Measurements from ENCODE around the gene DNM1.

DNA sequence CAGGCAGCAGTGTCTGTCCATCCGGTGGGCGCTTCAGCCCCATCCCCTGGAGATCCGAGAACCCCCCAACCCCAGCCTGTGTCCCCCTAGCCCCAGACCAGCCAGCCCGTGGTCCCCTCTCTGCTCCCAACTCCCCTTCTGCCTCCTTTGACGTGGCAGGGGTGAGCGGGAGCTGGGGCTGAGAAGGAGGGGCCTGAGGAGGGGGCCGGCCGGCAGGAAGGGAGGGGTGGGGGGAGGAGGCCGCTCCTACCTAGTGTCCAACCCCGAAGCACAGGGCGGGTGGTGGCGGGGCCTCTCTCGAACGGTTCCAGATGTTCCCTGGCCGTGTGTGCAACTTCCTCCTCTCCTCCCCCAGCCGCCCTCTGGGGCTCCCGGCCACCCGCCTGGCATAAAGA lies 41.7 kb downstream of the DNM1 start:
- TF ChIP-seq, protein P1, sequence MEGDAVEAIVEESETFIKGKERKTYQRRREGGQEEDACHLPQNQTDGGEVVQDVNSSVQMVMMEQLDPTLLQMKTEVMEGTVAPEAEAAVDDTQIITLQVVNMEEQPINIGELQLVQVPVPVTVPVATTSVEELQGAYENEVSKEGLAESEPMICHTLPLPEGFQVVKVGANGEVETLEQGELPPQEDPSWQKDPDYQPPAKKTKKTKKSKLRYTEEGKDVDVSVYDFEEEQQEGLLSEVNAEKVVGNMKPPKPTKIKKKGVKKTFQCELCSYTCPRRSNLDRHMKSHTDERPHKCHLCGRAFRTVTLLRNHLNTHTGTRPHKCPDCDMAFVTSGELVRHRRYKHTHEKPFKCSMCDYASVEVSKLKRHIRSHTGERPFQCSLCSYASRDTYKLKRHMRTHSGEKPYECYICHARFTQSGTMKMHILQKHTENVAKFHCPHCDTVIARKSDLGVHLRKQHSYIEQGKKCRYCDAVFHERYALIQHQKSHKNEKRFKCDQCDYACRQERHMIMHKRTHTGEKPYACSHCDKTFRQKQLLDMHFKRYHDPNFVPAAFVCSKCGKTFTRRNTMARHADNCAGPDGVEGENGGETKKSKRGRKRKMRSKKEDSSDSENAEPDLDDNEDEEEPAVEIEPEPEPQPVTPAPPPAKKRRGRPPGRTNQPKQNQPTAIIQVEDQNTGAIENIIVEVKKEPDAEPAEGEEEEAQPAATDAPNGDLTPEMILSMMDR (IDR thresholded peaks at IDR 0.05) = no peak
- peak in 1 of 2 donors; percentile 30 for TF ChIP-seq POLR2A (IDR thresholded peaks at IDR 0.05)
- TF ChIP-seq EP300 (IDR thresholded peaks at IDR 0.05) = no peak
